Lower lobe of right lung (tissue), 2 donors: ENCODE measurements around the gene AJUBA. TPM values are rescaled to one million over a fixed set of nuclear protein-coding genes. Genes with fewer than 3 reads are reported as not detected.
"Not testable (repeated sequence)": the region's sequence is repeated elsewhere in the genome, so short reads cannot be mapped to it uniquely, and the experiment has no call there.

Source experiments
- ATAC-seq, 2 donors: fragments of 200-7000 bp; cut with Tn5 transposase; one replicate each; pipeline ENCODE4 v1.9.1; 2020 to 2022; ENCODE audit warnings: mild to moderate bottlenecking in 2 of 2, moderate library complexity in 2 of 2
- DNase-seq: peaks from one replicate; pipeline ENCODE4 v3.0.0-alpha.2; 2020
- H3K27ac ChIP-seq: fragments of 200-600 bp; one replicate; pipeline ENCODE4 v1.8.0; 2022
- H3K27me3 ChIP-seq: fragments of 200-600 bp; one replicate; pipeline ENCODE4 v1.8.0; 2022; ENCODE audit warnings: low read depth
- H3K36me3 ChIP-seq: fragments of 200-600 bp; one replicate; pipeline ENCODE4 v1.8.0; 2022; ENCODE audit warnings: mild to moderate bottlenecking
- H3K4me1 ChIP-seq: fragments of 200-600 bp; one replicate; pipeline ENCODE4 v1.8.0; 2022
- H3K4me3 ChIP-seq: fragments of 200-600 bp; one replicate; pipeline ENCODE4 v1.8.0; 2022; ENCODE audit warnings: mild to moderate bottlenecking
- H3K9me3 ChIP-seq: fragments of 200-600 bp; one replicate; pipeline ENCODE4 v1.8.0; 2022
- intact Hi-C: fragments of 100-400 bp; cut with DNase I; formaldehyde crosslinking; loops from one replicate; pipeline ENCODE4 v1.11.0; 2022
- total RNA-seq: library from RNA; stranded (reverse); fragmentation: NEBNext Ultra II Directional; extraction: Animal tissue kit (Norgen Biotek cat#: 25700); gene quantifications from one replicate; pipeline ENCODE4 v1.2.1, GENCODE V29; 2021
- TF ChIP-seq, protein P1 (sequence below): fragments of 200-600 bp; IDR thresholded peaks from one replicate; pipeline ENCODE4 v1.8.0; 2022; ENCODE audit warnings: antibody characterized with exemption, mild to moderate bottlenecking
- donor health status: DM: no; HTN: yes; CAD: no; lungs with severe emphysema.

AJUBA gene
- total RNA-seq, 1 donor from 2014 or later, result 28.7 TPM

DNA sequence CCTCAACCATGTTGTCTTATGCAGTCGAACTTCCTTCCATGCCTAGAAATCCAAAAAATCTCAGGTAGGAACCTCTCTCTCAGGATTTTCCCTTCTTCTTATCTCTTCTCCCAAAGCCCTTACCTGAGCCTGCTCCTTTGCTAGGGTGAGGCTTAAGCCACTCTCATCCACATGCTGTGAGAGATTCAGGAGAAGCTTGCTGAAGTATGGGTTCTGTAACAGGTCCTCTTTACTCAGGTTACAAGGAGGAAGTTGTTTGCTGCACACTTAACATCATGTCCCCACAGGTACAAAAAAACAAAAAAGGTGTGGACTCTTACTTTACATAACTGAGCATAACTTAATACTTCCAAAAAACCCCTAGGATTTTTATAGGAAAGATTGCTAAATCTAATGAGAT, 29.9 kb downstream of the AJUBA start:
- ATAC-seq (peak; percentile 71 to 74), DNase-seq (no peak)
- TF ChIP-seq, protein P1, sequence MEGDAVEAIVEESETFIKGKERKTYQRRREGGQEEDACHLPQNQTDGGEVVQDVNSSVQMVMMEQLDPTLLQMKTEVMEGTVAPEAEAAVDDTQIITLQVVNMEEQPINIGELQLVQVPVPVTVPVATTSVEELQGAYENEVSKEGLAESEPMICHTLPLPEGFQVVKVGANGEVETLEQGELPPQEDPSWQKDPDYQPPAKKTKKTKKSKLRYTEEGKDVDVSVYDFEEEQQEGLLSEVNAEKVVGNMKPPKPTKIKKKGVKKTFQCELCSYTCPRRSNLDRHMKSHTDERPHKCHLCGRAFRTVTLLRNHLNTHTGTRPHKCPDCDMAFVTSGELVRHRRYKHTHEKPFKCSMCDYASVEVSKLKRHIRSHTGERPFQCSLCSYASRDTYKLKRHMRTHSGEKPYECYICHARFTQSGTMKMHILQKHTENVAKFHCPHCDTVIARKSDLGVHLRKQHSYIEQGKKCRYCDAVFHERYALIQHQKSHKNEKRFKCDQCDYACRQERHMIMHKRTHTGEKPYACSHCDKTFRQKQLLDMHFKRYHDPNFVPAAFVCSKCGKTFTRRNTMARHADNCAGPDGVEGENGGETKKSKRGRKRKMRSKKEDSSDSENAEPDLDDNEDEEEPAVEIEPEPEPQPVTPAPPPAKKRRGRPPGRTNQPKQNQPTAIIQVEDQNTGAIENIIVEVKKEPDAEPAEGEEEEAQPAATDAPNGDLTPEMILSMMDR, result no peak
- Histone ChIP-seq H3K27ac (peak overlapping the region; percentile 59), H3K36me3 (peaks cover 50% of the 10 kb centered on the region), H3K4me1 (peaks cover 19% of the 10 kb centered on the region), H3K9me3 (no peaks in the 10 kb centered on the region), H3K4me3 (no peak overlapping the region), H3K27me3 (no peaks in the 10 kb centered on the region)
- intact Hi-C loops, result no loop called here

DNA sequence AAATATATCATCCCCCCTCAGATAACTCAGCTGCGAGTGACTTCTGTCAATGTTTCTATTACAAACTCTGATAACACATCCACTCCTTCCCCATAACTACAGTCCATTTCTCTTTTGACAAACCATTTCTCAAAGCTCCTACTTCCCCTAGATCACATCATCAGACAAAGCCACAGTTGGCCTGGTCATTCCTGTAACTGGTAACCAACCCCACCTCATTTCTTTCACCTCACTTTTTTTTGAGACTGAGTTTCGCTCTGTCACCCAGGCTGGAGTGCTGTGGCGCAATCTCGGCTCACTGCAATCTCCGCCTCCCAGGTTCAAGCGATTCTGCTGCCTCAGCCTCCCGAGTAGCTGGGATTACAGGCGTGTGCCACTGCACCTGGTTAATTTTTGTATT, 30.6 kb downstream of the AJUBA start:
- Histone ChIP-seq H3K4me1 (peaks cover 15% of the 10 kb centered on the region), H3K36me3 (peaks cover 56% of the 10 kb centered on the region), H3K27ac (peak overlapping the region; percentile 59)
- H3K4me3 ChIP-seq, H3K9me3 ChIP-seq, H3K27me3 ChIP-seq, intact Hi-C loops: not testable (repeated sequence)
- peak; percentile 69 to 70 for ATAC-seq
- DNase-seq, result peak; percentile 71

DNA sequence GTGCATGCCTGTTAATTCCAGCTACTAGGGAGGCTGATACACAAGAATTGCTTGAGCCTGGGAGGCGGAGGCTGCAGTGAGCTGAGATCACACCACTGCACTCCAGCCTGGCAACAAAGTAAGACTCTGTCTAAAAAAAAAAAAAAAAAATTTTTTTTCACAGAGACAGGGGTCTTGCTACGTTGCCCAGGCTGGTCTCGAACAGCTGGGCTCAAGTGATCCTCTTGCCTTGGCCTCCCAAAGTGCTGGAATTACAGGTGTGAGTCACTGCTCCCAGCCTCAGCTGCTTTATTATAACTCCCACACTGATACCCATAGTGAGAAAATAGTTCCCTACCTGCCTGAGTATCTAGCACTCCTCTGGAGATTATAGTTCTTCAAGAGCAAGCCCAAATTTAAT, 36.7 kb downstream of the AJUBA start:
- Histone ChIP-seq H3K27me3 (no peaks in the 10 kb centered on the region), H3K4me3 (no peak overlapping the region), H3K36me3 (peaks cover 69% of the 10 kb centered on the region), H3K4me1 (no peaks in the 10 kb centered on the region), H3K27ac (no peak overlapping the region), H3K9me3 (no peaks in the 10 kb centered on the region)
- ATAC-seq, result no peak
- DNase-seq, result no peak
- intact Hi-C loops, result no loop called here
- TF ChIP-seq, protein P1, result no peak

DNA sequence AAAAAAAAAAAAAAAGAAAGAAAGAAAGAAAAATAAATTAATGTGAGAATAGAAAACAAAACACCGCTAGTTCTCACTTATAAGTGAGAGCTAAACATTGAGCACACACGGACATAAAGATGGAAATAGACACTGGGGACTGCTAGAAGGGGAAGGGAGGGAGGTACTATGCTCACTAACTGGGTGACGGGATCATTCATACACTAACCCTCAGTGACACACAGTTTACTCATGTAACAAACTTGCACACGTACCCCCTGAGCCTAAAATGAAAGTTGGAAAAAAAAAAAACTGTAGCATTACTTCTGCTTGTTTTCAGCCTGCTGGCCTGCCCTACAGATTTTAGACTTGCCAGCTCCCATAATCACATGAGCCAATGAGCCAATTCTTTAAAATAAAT, 42.7 kb downstream of the AJUBA start:
- H3K4me3 ChIP-seq, result no peak overlapping the region
- H3K36me3 ChIP-seq, result peaks cover 13% of the 10 kb centered on the region
- ATAC-seq (no peak), DNase-seq (no peak)
- H3K27ac ChIP-seq, result no peak overlapping the region
- intact Hi-C loops, result no loop called here
- no peaks in the 10 kb centered on the region for H3K27me3 ChIP-seq
- no peaks in the 10 kb centered on the region for H3K4me1 ChIP-seq
- TF ChIP-seq, protein P1, result no peak
- no peaks in the 10 kb centered on the region for H3K9me3 ChIP-seq

DNA sequence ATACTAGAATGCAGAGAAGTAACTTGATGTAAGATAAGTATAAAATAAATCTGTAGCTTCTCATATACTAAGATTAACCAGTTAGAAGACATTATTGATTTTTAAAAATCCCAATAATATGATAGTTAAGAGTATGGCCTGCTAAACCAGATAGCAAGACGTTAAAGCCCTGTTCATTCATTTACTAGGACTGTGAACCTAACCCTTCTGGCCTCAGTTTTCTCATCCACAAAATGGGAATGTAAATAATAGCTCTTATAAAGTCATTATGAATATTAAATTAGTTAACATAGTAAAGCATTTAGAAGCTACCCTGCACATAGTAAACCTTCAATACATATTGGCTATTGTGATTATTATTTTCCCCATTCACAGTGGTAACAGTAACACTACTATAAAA, 47.2 kb downstream of the AJUBA start:
- H3K27me3 ChIP-seq, result no peaks in the 10 kb centered on the region
- no peaks in the 10 kb centered on the region for H3K9me3 ChIP-seq
- no peak overlapping the region for H3K27ac ChIP-seq
- H3K4me3 ChIP-seq, result no peak overlapping the region
- DNase-seq, result no peak
- ATAC-seq, result no peak
- peaks cover 7% of the 10 kb centered on the region for H3K4me1 ChIP-seq
- no peaks in the 10 kb centered on the region for H3K36me3 ChIP-seq
- intact Hi-C loops, result no loop called here
- TF ChIP-seq, protein P1, result no peak

DNA sequence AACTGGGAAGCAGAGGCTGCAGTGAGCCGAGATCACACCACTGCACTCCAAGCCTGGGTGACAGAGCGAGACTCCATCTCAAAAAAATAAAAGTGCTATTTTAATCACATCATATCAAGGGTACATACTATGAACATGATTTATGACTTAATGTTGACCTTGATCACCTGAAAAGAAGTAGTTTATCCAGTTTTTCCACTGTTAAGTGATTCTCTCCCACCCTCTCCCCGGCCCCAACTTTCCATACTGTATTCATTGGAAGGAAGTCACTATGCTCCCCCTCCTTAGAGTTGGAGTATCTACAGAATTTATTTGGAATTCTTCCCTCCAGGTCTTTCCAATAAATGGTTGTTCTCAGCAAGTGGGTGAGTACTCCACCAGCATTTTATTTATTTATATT, 50.2 kb downstream of the AJUBA start:
- Histone ChIP-seq H3K4me3 (no peak overlapping the region), H3K36me3 (peaks cover 4% of the 10 kb centered on the region), H3K27ac (no peak overlapping the region), H3K9me3 (no peaks in the 10 kb centered on the region), H3K4me1 (peaks cover 28% of the 10 kb centered on the region), H3K27me3 (no peaks in the 10 kb centered on the region)
- intact Hi-C loops, result no loop called here
- ATAC-seq, result no peak
- no peak for DNase-seq
- TF ChIP-seq, protein P1, result no peak
